GM18511 (cell line): ENCODE measurements around the gene HPCA.

ENCODE experiments used
- ATAC-seq: cut with Tn5 transposase; IDR thresholded peaks from one replicate; pipeline ENCODE4 v1.9.1; 2021; ENCODE audit warnings: mild to moderate bottlenecking, moderate library complexity; ENCODE audit not compliant: unreplicated experiment

Gene HPCA

GRCh38 chr1:32888677-32889420 lies 2.6 kb downstream of the HPCA start:
- ATAC-seq, result no peak

- ATAC-seq, result no peak
Measured at GRCh38 chr1:32889731-32890278, 3.5 kb downstream of the HPCA start.

- no peak for ATAC-seq
Measured at GRCh38 chr1:32890516-32891240, 4.4 kb downstream of the HPCA start.

DNA sequence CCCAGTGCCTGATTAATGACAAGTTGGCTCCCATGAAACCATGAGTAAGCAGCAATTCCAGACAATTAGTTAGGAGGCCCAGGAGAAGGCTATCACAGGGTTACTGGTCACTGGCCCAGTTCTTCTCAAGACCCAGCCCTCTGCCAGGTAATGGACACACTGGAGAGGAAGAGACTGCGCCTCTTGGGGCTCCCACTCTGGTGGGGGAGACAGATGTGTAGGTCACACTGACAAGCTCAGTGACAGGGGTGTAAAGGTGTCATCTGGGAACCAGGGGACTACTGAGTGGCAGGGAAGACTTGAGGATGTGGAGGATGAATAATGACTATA lies 4.9 kb downstream of the HPCA start:
- no peak for ATAC-seq

DNA sequence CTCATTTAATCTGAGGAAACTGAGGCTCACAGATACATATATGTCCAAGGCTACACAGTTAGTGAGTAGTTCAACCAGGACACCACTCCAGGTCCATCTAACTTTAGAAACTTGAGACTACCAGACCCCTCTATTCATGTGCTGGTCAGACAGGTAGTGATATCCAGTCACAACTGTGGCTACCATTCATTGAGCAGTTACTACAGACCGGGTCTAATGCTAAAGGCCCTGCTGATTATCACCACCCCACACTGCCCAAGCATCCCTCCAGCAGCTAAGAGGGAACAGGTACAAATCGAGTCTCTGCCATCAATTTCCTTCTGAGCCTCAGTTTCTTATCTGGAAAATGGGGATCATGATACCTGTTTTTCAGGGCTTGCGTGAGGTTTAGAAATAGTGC lies 5.3 kb downstream of the HPCA start:
- no peak for ATAC-seq

- ATAC-seq, result no peak
Measured at GRCh38 chr1:32892368-32893197, 6.3 kb downstream of the HPCA start.

DNA sequence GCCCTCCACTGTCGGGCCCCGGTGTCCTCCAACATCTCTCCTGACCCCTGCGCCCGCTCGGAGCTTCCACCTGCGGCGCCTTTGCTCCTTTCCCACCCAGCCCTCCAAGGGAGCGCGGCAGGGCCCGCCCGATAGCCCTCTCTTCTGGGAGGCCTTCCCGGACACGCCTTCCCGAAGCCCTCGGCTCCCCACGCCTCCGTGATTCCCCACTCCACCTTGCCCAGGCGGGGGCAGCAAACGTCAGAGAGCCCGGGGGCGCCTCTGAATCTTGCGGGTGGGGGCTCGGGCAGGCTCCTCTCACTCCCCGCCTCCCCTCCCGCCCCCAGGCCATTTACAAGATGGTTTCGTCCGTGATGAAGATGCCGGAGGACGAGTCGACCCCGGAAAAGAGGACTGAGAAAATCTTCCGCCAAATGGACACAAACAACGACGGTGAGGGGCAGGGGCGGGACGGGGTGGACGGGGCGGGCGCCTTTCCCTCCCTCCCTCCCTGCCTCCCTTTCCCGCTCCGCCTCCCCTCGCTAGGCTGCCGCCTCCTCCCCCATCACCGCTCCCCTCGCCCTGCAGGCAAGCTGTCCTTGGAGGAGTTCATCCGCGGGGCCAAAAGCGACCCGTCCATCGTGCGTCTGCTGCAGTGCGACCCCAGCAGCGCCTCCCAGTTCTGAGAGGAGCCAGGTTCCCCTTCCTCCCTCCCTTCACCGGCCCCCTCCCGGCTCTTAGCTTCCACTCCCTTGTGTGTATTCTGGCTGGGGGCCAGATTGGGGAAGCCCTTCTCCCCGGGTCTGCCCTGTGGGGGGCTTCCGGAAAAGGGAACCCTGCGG lies 7.1 kb downstream of the HPCA start:
- no peak for ATAC-seq

DNA sequence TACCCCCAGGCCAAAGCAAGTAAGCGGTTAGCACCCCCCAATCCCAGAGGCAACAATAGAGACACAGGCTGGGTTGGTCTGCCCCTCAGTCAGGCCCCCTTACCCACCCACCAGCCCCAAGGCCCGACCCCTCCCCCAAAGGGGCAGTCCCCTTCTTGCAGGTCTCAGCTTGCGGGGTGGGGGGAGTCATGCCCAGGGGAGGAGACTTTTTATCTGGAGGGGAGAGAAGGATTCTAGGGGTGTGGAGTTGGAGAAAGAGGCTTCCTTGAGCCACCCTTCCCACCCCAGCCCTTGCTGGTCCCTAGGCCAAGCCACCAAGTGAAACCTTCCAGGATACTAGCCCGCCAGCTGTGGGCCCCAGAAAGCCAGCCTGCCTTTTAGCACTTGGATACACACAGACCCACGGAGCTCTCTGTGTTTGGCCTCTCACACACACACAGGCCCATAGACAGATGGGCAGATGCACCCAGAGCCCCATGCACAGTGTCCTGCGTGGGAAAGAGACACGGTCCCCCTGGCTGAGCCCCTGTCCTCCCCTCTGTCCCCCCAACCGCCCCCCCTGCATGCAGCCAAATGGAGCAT lies 7.8 kb downstream of the HPCA start:
- ATAC-seq, result no peak

GRCh38 chr1:32894681-32895080 lies 8.4 kb downstream of the HPCA start:
- no peak for ATAC-seq

GRCh38 chr1:32895325-32896215 lies 9.3 kb downstream of the HPCA start:
- ATAC-seq, result no peak

DNA sequence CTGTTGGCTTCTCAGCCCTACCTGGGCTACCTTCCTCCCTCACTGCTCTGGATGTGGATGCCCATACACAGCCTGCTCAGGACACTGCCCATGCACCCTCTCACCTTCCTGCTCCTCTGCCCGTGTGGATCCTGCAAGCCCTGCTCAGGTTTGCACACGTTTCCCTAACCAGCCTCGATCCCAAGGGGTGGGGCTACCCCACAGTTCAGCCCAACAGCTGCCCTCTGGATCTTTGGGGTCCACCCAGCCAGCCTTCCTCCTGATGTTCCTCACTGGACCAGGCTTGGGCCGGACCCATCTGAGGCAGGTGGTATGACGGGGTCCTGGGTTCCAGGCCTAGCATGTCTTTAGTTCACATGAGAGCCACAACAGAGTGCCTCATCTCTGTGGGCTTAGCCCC lies 10.2 kb downstream of the HPCA start:
- ATAC-seq, result no peak

DNA sequence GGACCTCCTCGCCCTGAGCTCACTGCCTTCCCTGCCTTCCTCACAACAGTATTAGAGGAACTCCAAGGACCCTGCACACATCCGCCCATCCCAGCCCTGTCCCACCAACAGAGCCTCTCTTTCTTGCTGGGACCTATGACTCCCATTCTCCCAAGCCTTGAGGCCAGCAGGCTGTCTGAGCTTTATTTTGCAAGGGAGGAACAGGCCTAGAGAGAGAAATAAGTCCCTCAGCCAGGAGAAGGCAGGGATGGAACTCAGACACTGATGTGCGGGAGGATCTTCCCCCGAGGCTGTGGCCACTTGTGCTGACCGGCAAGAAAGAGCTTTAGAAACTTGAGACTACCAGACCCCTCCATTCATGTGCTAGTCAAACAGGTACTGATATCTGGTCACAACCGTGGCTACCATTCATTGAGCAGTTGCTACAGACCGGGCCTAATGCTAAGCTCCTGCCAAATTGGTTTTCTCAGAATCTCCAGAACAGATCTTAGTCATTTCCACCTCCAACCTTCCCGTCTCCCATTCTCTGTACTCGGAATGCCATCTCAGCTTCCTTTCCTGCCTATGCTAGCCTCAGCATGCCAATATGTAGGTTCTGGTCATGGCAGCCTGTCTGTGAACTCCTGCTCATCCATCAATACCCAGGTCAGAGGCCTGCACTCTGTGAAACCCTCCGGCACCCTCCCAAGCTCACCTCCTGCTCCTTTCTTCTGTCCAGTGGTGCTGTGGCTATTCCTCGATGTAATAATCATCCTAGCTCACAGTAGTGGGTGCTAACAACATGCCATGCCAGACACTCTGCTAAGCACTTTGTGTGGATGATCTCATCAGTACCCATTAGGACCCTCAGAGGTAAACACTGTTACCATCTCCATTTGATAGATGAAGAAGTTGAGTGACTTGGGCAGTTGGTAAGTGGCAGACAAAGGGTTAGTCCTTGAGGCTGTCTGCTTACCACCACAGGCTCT lies 11.1 kb downstream of the HPCA start:
- ATAC-seq, result no peak

DNA sequence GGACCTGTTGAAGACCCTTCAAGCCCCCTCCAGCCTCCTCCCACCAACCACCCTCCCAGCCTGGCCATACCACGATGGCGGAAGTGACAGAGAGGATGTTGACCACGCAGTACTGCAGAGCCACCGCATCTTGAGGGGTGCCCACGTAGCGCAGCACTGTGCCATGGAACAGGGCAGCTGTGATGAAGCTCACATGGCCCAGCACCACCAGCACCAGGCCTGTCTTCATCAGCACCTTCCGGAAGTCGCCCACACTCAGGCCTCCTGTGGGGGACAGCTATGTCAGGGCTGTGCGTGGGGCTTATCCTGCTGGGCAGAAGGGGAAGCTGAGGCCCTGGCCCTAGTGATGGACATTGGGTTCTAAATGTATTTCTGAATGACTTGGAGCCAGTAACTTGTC lies 11.8 kb downstream of the HPCA start:
- no peak for ATAC-seq

DNA sequence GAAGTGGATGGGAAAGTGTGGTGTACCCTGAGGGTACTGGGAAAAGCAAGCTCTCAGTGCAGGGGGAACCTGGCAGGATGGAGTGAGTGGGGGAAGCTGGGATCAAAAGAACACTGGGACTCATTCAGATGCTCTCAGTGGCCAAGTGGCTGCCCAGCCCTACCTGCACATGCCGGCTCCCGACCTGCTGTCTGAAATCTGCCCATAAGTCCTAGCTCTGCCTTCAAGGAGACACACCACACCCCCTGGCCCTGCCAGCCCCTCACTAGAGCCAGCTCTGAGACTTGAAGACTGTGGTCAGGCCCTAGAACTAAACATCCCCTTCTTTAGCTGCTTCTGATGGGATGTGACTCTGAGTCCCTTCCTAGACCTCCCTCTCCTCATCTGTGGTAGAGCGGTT lies 12.7 kb downstream of the HPCA start:
- ATAC-seq, result no peak

DNA sequence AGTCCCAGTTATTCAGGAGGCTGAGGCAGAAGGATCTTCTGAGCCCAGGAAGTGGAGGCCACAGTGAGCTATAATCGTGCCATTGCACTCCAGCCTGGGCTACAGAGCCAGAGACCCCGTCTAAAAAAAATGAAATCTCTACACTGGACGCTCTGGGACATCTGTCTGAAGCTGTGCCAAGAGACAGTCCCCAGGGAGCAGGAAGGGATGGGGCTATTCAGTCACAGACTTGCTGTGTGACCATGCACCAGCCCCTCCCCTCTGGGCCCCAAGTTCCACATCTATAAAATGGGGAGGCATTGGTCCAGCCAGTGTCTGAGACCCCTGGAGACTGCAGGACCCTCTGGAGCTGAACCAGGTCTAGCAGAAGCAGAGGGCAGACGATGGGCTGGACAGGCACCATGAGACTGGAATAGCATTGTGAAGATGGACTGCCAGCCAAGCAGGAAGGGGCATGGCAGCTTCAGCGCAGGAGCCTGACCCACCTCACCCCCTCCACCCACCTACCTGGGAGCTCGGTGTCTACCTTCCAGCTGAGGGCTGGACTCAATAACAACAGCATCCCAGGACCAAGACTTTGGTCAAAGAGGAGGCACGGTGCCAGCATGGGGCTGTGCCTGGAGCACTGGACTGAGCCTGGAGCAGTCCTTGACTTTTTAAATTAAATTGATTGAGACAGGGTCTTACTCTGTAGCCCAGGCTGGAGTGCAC lies 13.4 kb downstream of the HPCA start:
- ATAC-seq, result no peak

- ATAC-seq, result no peak
Measured at GRCh38 chr1:32900371-32900955, 14.2 kb downstream of the HPCA start.
